ENCODE measurements around the gene FSTL4.

FSTL4 gene

GRCh38 chr5:133423618-133424282, 188.6 kb downstream of the FSTL4 start:
- DNase-seq = peak; percentile 43

GRCh38 chr5:133423011-133423617, 189.2 kb downstream of the FSTL4 start:
- no peak for DNase-seq

GRCh38 chr5:133421806-133422205, 190.5 kb downstream of the FSTL4 start:
- DNase-seq = no peak

- no peak for DNase-seq
These were observed 190.9 kb downstream of the FSTL4 start for GRCh38 chr5:133421394-133421793.

- DNase-seq = no peak
These were observed 191.7 kb downstream of the FSTL4 start for GRCh38 chr5:133420440-133421301.

GRCh38 chr5:133415906-133416305, 196.4 kb downstream of the FSTL4 start:
- no peak for DNase-seq

- no peak for DNase-seq
These were observed 196.8 kb downstream of the FSTL4 start for GRCh38 chr5:133415506-133415905.

- no peak for DNase-seq
These were observed 199.7 kb downstream of the FSTL4 start for GRCh38 chr5:133412661-133413060.

- DNase-seq = no peak
These were observed 202.0 kb downstream of the FSTL4 start for GRCh38 chr5:133410335-133410828.

GRCh38 chr5:133409210-133409674, 203.1 kb downstream of the FSTL4 start:
- DNase-seq = no peak

- DNase-seq = no peak
These were observed 204.0 kb downstream of the FSTL4 start for GRCh38 chr5:133408322-133408721.

- no peak for DNase-seq
These were observed 205.2 kb downstream of the FSTL4 start for GRCh38 chr5:133406977-133407632.

GRCh38 chr5:133406208-133406976, 205.9 kb downstream of the FSTL4 start:
- DNase-seq = no peak

GRCh38 chr5:133405275-133406034, 206.9 kb downstream of the FSTL4 start:
- no peak for DNase-seq

- DNase-seq = no peak
These were observed 207.6 kb downstream of the FSTL4 start for GRCh38 chr5:133404724-133405123.

GRCh38 chr5:133403741-133404364, 208.5 kb downstream of the FSTL4 start:
- DNase-seq = no peak

- DNase-seq = no peak
These were observed 209.6 kb downstream of the FSTL4 start for GRCh38 chr5:133402775-133403174.

GRCh38 chr5:133401731-133402347, 210.5 kb downstream of the FSTL4 start:
- no peak for DNase-seq

GRCh38 chr5:133400831-133401351, 211.4 kb downstream of the FSTL4 start:
- no peak for DNase-seq

- DNase-seq = no peak
These were observed 212.2 kb downstream of the FSTL4 start for GRCh38 chr5:133400120-133400519.

Measured in activated effector memory CD4-positive, alpha-beta T cell treated with Interleukin-2 at 50 U/mL for 16 hours (primary cell).